Activated CD8-positive, alpha-beta memory T cell treated with anti-CD3 and anti-CD28 coated beads, Interleukin-2, amount 50 U/mL, for 24 hours (primary cell): Measurements from ENCODE around the gene ZSCAN2.
"Not testable (repeated sequence)": the region's sequence is repeated elsewhere in the genome, so short reads cannot be mapped to it uniquely, and the experiment has no call there.

Source experiments
- DNase-seq: peaks from one replicate; pipeline ENCODE4 v3.0.0-alpha.2; 2020; ENCODE audit errors: extremely low read depth

The ZSCAN2 gene

DNA sequence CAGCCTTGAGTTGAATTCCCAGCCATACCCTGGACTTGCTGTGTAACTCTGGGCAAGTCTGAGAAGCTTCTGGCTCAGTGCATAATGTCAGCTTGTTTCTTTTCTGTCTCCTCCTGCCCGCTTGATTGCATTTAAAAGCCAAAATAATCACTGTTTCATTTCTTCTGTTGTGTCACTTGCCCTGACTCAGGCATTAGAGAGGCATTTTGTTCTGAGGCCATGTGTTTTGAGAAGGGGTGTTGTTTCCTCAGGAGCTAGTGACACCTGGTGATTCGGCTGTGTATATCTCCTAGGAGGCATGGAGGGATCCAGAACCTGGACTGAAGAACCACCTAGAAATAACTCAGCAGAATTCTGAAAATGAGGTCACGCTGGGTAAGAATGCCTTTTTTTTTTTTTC lies 37.3 kb downstream of the ZSCAN2 start:
- no peak for DNase-seq

DNA sequence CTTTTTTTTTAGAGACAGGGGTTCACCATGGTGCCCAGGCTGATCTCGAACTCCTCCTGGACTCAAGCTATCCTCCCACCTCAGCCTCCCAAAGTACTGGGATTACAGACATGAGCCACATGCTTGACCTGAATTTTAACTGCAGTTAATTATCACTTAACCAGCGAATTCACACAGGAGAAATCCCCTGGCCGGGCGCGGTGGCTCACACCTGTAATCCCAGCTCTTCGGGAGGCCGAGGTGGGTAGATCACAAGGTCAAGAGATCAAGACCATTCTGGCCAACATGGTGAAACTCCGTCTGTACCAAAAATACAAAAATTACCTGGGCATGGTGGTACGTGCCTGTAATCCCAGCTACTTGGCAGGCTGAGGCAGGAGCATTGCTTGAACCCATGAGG lies 41.1 kb downstream of the ZSCAN2 start:
- DNase-seq: not testable (repeated sequence)

DNA sequence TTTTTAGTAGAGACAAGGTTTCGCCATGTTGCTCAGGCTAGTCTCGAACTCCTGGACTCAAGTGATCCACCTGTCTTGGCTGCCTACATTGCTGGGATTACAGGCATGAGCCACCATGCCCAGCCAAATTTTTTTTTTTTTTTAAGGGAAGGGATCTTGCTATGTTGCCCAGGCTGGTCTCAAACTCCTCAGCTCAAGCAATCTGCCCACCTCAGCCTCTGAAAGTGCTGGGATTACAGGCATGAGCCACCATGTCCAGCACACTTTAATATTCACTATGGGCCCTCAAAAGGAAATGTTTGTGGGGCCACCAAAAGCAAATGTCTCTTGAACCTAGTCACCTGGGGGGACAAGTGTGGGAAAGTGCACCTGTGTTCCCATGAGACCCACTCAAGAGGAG lies 41.8 kb downstream of the ZSCAN2 start:
- not testable (repeated sequence) for DNase-seq

DNA sequence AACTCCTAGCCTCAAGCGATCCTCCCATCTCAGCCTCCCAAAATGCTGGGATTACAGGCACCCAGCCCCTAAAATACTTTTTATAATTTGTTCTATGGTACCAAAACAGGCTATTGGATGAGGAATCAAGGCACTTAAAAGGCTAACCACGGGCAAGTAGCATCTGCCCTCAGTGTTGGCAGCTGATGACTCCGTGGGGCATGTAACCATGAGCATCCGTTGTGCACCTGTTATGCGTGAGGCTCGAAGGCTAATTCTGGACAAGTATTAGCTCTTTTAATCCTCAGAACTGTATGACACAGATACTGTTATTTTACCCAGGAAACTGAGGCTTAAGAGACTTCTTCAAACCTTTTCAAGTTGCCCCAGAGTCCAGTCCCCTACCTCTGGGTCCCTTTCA lies 43.0 kb downstream of the ZSCAN2 start:
- DNase-seq: no peak

DNA sequence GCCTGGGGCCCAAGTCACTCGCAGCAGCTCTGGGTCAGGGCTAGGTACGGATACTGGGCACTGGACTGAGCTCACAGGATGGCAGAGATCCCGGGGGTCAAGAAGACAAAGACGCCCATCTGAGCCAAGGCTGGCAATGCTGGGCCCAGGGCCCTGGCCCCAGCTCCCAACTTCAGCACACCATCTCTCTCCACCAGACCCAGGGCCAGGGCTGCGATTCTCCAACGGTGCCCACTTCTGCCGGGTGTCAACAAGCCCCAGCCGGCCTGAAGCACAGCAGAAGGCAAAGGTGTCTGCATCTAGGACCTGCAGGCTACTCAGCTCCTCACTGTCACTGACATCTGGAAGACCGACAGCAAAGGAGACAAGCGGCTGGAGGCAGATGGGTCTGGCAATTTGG lies 44.7 kb downstream of the ZSCAN2 start:
- DNase-seq: no peak

DNA sequence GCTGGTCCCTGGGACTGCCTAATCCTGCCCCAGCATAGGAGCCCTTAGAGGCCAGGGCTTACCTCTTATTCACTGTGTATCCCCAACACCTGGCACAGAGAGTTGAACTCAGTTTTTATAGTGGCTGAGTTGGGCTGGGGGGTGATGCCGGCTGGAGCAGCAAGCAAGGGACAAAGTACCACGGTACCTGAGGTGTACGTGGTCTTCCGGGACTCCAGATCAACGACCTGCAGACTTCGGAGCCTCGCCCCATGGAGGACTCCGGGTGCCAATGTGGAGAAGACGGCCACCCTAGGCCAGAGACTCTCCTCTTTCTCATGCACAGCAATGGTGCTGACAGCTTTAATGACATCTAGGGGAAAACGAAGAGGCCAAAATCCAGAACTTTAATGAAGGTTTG lies 45.2 kb downstream of the ZSCAN2 start:
- DNase-seq: no peak

DNA sequence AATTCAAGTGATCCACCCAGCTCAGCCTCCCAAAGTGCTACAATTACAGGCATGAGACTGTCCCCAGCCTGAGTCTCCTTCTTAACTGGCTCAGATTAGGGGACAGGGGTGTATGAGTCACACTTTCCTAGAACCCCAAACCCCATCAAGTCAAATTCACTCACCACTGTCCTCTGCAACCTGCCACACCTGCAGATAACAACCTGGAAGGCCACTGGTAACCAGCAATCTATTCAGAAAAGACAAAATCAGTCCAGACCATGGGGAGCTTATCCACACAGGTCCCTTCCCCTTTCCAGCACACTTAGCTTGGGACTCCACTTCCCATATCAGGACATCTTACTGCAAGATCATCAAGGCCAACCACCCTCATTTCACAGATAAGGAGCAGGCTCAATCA lies 46.9 kb downstream of the ZSCAN2 start:
- no peak for DNase-seq

DNA sequence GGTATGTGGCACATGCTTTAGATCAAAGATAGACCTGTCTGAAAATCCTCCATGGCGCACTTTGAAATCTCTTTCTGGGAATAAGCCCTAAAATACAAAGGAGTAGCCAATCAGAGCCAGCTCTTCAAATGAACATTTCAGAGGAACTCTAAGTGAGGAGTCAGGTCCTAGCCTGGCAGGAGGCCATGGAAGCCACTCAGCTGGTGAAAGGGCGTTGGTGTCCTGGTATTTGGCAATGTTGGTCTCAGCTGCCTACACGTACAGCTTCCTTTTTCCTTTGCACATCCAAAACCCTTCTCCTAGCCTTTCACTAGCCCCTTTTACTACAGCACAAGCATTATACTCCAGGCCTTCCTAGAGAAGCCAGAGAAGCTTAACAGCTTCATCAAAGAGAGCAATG lies 47.7 kb downstream of the ZSCAN2 start:
- DNase-seq: no peak

DNA sequence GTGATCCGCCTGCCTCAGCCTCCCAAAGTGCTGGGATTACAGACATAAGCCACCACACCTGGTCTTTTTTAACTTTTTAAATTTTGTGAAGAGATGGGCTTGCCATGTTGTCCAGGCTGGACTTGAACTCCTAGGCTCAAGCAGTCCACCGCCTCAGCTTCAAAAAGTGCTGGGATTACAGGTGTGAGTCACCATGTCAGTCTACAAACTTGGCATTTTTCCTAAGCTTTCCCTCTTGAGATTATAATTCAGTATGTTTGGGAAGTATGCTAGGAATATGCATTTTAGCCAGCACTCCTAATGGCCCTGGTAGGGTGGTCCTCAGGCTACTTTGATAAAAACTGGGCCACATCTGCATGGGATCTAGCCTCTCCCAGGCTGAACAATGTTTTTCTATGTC lies 48.9 kb downstream of the ZSCAN2 start:
- DNase-seq: no peak

DNA sequence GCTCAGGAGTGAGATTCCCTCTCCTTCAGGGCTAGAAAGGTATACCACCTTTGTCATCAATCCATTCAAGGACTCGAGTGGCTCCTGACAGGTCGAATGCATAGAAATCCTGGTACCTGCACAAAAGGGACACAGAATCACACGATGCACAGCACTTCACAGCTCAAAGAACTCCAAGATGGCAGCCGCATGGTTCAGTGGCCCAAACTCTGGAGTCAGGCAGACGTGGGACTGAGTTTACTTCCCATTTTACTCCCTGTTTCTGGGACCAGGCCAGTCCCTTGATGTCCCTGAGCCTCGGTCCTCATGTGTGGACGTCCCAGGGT lies 52.7 kb downstream of the ZSCAN2 start:
- DNase-seq: no peak

DNA sequence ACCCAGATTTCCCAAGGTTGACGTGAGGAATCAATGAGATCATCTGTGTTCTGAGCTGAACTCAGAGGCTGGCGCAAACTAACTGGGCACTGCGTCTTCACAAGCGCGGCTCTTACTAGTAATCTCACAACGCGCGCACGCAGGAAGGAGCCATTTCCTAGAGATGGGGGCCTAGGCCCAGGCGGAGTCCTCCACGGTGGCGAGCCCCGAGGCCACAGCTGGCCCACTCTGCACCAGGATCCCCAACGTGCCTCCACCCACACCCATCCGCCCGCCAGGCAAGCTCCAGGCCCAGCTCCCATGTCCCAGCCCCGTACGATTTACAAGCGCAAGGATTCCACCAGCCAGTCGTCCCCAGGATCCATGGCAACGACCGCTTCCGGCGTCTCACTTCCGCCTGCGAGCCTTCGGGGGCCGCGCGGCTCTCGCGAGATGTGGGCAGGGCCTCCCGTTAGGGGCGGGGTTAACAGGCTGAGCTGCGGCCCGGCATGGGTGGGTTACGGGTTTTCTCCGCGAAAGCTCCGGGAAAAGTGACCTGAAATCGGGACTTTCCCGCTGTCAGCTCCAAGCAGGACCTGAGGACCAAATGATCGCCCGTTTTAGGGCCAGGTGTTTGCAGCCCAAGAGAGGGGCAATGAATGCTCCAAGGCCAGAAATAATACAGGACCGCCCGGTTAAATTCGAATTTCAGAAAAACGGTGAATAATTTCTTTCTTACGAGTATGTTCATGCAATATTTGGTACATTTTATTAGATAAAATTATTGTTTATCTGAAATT lies 53.3 kb downstream of the ZSCAN2 start, which contains the start of gene WDR73:
Gene WDR73, minus strand, starts transcription at position 374 of the 779 bp plus-strand sequence. Its CDS starts 9 bp downstream, at position 365.
- DNase-seq: peak; percentile 91

DNA sequence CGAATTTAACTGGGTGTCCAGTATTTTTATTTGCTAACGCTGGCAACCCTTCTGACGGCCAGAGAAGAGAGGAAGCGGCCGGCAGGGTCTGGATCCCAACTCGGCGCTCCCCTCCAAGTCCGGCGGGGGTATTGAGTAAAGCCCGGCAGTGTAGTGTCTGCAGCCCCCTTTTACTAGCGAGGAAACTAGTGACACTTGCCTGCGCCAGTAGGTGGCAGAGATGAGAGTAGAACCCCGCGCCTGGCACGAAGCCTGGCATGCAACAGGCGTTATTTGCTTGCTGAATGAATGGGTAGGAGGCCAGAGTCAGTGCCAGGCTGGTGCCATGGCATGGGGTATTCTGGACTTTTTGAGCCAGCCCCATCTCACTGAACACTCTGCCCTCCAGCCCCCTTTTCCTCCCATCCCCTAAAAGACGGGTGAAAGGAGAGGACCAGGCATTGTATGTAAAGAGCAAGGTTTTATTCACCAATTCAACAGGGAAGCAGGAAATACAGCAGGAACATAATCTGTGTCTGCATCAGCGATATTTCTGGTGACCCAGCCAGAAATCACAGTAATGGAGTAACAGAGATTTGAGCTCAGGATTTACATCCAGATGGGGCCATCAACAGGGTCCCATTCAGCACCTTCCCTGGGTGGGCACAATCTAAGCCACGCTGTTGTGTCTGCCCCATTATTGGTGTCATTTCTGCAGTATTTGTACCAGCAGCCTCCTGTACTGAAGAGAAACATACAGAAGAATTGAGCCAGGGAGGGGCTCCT lies 54.1 kb downstream of the ZSCAN2 start:
- peak; percentile 57 for DNase-seq

DNA sequence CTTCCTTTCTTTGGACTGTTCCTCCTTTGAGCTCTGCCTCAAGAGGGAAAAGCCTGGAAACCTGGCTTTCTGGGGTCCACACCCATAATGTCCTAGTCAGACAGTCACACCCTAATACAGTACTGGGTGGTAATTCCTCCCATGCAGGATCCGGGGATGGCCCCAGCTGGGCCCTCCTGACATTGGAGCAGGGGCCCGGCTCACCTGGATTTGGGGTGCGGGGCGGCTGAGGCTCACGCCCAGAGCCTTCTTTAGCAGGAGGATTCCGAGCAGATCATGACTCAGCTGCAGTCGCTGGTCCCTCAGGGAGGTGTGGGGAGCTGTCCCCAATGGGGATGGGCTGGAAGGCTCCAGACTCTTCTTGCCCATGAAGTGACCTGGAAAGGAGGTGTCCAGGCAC lies 56.2 kb downstream of the ZSCAN2 start:
- no peak for DNase-seq

DNA sequence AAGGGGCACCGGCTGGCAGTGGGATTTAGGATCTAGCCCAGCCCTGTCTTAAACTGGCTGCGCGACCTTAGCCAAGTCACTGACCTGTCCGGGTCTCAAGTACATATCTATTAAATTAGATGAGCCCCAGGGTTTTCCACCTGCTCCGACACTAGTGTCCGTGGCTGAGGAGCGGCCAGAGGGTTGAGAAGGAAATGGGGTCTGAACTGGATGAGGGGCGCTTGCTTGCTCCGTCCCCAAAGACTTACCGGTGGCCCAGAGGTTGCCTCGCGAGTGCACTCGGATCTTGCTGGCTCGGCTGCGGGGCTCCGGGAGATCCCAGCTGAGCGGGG lies 56.9 kb downstream of the ZSCAN2 start:
- no peak for DNase-seq

DNA sequence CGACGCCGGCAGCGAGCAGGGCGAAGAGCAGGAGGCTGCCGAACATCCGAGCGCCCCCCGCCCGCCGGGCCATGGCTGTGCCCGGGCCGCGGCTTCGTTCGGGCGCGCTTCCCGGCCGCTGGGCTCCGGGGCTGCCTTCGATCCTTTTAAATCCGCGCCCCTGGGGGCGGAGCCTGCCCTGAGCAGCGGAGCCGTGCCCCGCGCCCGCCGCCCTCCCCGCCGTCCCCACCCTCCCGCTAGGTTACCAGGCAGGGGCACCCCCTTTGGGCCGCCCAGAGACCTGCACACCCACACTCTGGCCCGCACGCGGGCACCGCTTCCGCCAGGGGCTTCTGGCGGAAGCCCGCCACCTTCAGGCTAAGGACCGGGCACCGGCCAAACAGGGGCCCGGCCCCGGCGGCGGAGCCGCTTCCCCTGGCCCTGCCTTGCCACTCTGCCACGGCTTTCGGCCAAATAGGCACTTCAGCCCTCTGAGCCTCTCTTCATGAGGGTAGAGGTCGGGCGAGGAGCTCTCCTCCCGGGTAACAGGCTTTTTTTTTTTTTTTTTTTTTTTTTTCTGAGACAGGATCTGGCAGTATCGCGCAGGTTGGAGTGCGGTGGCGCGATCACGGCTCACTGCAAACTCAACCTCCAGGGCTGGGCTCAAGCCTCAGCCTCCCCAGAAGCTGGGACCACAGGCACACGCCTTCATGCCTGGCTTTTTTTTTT lies 57.4 kb downstream of the ZSCAN2 start, which contains the start of gene NMB:
Gene NMB, minus strand, starts transcription at position 120 of the 708 bp plus-strand sequence. Its CDS starts 47 bp downstream, at position 73.
- peak; percentile 53 for DNase-seq

DNA sequence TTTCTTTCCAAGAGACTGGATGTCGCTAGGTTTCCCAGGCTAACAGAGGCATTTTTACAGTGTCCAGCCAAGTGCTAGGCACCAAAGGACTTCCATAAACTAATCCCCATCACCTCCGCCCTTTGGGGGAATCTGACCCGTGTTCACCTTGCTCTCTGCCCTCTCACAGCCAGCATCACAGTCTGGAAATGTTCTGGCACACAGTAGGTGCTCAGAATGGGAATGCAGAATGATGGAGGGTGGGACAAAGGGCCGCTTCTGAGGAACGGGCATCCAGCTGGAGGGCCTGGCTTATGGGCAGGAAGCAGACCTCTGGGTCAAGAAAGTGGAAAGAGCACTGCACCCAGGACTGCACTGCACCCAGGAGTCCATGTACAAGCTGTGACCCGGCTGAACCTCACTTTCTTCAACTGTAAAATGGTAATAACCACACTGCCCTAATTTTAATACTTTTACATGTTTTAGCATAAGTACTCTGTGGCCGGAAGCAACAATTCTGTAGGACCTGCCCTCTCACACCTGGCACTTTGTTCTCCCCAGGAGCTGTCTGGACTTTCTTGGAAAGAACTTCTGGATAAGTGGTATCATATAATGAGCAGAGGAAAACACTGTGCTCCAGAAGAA lies 58.1 kb downstream of the ZSCAN2 start:
- no peak for DNase-seq

DNA sequence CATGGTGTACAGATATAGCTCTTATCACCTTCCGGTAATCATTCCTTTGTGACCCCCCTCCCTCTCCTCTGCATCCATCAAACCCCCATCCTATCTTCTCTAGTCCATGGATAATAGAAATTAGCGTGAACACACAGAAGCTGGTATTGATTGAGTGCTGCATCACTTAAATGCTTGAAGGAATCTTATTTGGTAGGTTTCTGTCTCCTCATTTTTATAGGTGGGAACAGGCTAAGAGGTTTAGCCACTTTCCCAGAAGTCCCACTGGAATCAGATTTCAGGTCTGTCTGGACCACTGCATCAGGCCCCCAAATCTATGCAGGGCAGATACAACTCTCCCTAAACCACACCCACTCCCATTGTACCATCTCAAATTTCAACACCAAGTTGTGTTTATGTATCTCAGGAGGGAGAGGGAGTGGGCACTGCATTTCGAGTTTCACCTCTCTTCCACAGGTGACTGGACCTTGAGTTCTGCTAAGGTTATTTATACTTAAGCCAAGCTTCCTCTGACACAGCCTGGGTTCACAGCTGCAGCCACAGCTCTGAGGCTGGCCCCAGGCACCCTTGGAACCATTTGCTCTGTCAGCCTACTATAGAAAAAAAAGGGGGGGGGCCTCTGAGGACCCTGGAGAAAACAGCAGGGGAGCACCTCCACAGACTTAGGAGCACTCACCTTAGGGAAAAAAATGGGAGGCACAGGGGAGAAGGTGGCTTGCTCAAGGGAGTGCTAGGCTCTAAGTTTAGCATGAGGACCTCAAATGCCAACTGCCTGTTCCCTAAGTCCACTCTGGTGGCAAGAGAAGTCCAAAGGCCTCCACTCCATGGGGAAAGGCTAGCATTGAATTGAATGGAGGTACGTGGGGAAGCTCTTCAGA lies 59.3 kb downstream of the ZSCAN2 start:
- DNase-seq: no peak

DNA sequence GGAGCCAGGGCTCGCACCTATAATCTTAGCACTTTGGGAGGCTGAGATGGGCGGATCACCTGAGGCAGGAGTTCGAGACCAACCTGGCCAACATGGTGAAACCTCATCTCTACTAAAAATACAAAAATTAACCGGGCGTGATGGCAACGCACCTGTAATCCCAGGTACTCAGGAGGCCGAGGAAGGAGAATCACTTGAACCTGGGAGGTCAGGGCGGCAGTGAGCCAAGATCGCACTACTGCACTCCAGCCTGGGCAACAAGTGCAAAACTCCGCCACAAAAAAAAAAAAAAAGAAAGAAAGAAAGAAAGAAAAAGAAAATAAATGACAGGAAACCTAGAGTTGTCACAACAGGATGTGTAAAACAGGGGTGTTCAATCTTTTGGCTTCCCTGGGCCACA lies 60.2 kb downstream of the ZSCAN2 start:
- DNase-seq: no peak

DNA sequence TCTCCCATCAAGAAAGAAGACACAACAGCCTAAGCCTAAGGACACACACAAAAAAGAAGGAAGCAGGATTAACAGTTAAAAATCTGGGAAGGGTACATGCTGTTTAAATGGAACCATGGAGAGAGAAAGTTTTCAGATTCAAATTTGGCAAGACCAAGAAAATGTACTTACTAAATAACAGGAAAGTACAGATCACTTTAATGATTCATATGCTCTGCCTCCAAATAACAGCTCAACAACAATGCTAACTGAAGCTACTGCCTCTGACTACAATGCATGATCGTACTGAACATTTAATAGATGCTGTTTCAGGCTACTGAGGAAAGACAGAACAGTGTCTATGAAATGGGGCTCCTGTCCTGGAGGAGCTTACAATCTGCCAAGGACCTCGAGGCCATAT lies 65.6 kb downstream of the ZSCAN2 start:
- DNase-seq: no peak

DNA sequence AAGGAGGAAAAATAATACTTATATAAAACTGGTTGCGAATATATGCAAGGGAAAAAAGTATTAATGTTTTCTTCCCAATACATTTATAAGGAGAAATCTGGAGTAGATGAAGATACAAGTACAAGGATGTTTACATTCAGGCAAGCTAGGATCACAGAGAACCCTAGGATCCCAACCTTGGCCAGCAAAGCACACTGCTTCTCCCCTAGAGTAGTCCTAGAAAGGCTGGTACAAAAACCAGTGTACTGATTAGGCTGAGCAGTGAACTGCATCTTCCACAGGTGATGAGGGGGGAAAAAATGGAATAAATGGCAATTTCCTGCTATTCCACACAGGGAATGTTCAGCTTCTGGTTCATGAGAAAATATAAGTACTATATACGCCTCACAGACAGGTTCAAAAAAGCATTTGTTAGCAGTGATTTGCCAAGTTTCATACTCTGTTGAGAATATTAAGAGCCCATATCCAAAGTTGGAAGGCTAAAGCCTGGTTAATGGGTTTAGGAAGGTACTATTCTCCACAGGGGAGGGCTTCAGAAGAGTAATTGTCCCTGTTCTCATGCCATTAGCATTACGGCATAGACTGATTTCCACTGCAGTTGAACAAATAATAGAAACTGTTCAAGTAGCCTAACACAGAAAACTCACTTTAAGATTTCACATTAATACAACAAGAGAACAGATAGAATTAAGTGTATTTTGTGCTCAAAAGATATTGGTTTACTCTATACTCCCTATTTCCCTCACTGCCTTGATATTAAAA lies 67.6 kb downstream of the ZSCAN2 start:
- no peak for DNase-seq

DNA sequence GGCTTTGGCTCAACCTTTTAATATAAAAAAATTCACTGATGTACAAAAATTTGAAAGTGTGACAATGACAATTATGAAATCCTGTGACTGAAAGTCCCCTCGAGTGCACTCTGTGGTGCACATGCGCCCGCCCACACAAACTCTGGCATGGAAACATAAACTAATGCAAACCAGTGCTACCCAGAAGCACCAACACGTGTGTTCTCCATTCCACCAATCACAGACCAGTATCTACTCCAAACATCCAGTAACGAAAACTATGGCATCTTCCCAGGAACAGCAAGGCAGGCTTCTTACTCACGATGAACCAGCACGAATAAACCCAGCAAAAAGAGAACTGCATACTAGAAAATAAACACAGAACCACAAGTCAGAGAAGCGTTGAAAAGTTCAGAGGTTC lies 68.9 kb downstream of the ZSCAN2 start:
- peak; percentile 34 for DNase-seq
